ENCODE data around the gene PAK1IP1. TPM values are rescaled to one million over a fixed set of nuclear protein-coding genes. Genes with fewer than 3 reads are reported as not detected.

Gene PAK1IP1
- total RNA-seq (2022) (23.9 and 25.9 TPM in 2 replicates), Bru-seq, nascent RNA (percentile 80 among the genes with signal in this experiment), BruChase-seq, experiment 1, labeled RNA remaining after a 2-hour chase (percentile 84 among the genes with signal in this experiment), BruChase-seq, experiment 2, labeled RNA remaining after a 6-hour chase (percentile 85 among the genes with signal in this experiment)
- long read RNA-seq, transcript PAK1IP1-201 (10 exons, 1,800 nt) = major isoform, 67 of 112 reads
- long read RNA-seq, partial matches to known transcripts = 1 of 112 reads
- long read RNA-seq, other reads (novel, unspliced or antisense) = 44 of 112 reads

GRCh38 chr6:10694302-10695085, at the start of gene PAK1IP1, which contains the start of gene C6orf52:
Gene PAK1IP1, plus strand, starts transcription at chr6:10694972. Its CDS starts 14 bp downstream, at chr6:10694986.
Gene C6orf52, minus strand, starts transcription at chr6:10694616. Its CDS starts 7,066 bp downstream, at chr6:10687550.
- TSS peak; percentile 80 for BruUV-seq (replicated peaks)
- POLR2A ChIA-PET = interaction anchor here (0.5 to 1.5 kb wide), 18 partner anchors 28 to 1856 kb away, joined by 3 to 21 read pairs (median 5); partner anchors contain the start of genes TMEM14B and TMEM14C
- intact Hi-C loops (cut with micrococcal nuclease; ENCODE audit: unreplicated experiment) = loop anchor here (1.0 to 10.0 kb wide), 5 partner anchors 28 to 184 kb away; partner anchors contain the start of gene TMEM14B

GRCh38 chr6:10655508-10656055, 39.2 kb upstream of the PAK1IP1 start:
- Histone ChIP-seq H3K27me3 (replicated peaks; ENCODE audit: control insufficient read depth, insufficient read depth, low read length) (no peaks in the 10 kb centered on the region), H3K4me1 (no peaks in the 10 kb centered on the region), H3K4me3 (ENCODE audit: low read depth, low read length) (no peak overlapping the region), H3K36me3 (ENCODE audit: control insufficient read depth, insufficient read depth, low read length) (no peaks in the 10 kb centered on the region), H3K9me3 (no peaks in the 10 kb centered on the region)
- intact Hi-C loops (cut with micrococcal nuclease; ENCODE audit: unreplicated experiment) = no loop called here
- no peak overlapping the region for H3K4me3 Mint-ChIP-seq (ENCODE audit: unreplicated experiment)
- no TSS peak for BruUV-seq (replicated peaks)
- ChIA-PET CTCF (no interaction called here), POLR2A (no interaction called here)
- no peaks in the 10 kb centered on the region for H3K27me3 Mint-ChIP-seq (ENCODE audit: insufficient read depth, unreplicated experiment)
- no peaks in the 10 kb centered on the region for H3K9me3 Mint-ChIP-seq (ENCODE audit: unreplicated experiment)
- no peaks in the 10 kb centered on the region for H3K4me1 Mint-ChIP-seq (ENCODE audit: low read depth, unreplicated experiment)
- TF ChIP-seq CTCF (IDR thresholded peaks at IDR 0.05; ENCODE audit: insufficient read depth in 1 of 2, low read depth in 1 of 2, low read length in 1 of 2, severe bottlenecking in 1 of 2, unreplicated experiment in 1 of 2) = no peak
- no peak overlapping the region for H3K27ac Mint-ChIP-seq (ENCODE audit: unreplicated experiment)
- H3K36me3 Mint-ChIP-seq (ENCODE audit: insufficient read depth, unreplicated experiment) = no peaks in the 10 kb centered on the region
- DNase-seq = no peak

More at GRCh38 chr6:10694302-10695085, at the start of gene PAK1IP1, which contains the start of gene C6orf52:
- H3K27ac Mint-ChIP-seq (ENCODE audit: unreplicated experiment) = peak within 1 kb of the TSS; percentile 99
- peaks cover 28% of the 10 kb centered on the region for H3K36me3 Mint-ChIP-seq (ENCODE audit: insufficient read depth, unreplicated experiment)
- no peak for TF ChIP-seq CTCF (IDR thresholded peaks at IDR 0.05; ENCODE audit: insufficient read depth in 1 of 2, low read depth in 1 of 2, low read length in 1 of 2, severe bottlenecking in 1 of 2, unreplicated experiment in 1 of 2)
- Histone ChIP-seq H3K27me3 (replicated peaks; ENCODE audit: control insufficient read depth, insufficient read depth, low read length) (no peaks in the 10 kb centered on the region), H3K9me3 (no peaks in the 10 kb centered on the region), H3K4me1 (peaks cover 7% of the 10 kb centered on the region; the same call in 1 of the 2 replicates), H3K36me3 (ENCODE audit: control insufficient read depth, insufficient read depth, low read length) (no peaks in the 10 kb centered on the region), H3K4me3 (ENCODE audit: low read depth, low read length) (peak within 1 kb of the TSS; percentile 46)
- H3K27me3 Mint-ChIP-seq (ENCODE audit: insufficient read depth, unreplicated experiment) = no peaks in the 10 kb centered on the region
- H3K4me3 Mint-ChIP-seq (ENCODE audit: unreplicated experiment) = peak within 1 kb of the TSS; percentile 86
- CTCF ChIA-PET = interaction anchor here (0.6 to 1.1 kb wide), 7 partner anchors 19 to 127 kb away, joined by 3 to 7 read pairs (median 4); partner anchors contain the start of gene TMEM14C
- DNase-seq = peak; percentile 93
- H3K9me3 Mint-ChIP-seq (ENCODE audit: unreplicated experiment) = no peaks in the 10 kb centered on the region
- H3K4me1 Mint-ChIP-seq (ENCODE audit: low read depth, unreplicated experiment) = no peaks in the 10 kb centered on the region
